D341Med (cell line): ENCODE measurements around the gene POLR1G.
A peak's percentile ranks its signal among the peaks of the same experiment; 100 is the strongest.
"Not testable (repeated sequence)": the region's sequence is repeated elsewhere in the genome, so short reads cannot be mapped to it uniquely, and the experiment has no call there.

Experiments used
- DNase-seq: peaks from one replicate; pipeline ENCODE4 v3.0.0; 2012; ENCODE audit warnings: low spot score

Gene POLR1G

DNA sequence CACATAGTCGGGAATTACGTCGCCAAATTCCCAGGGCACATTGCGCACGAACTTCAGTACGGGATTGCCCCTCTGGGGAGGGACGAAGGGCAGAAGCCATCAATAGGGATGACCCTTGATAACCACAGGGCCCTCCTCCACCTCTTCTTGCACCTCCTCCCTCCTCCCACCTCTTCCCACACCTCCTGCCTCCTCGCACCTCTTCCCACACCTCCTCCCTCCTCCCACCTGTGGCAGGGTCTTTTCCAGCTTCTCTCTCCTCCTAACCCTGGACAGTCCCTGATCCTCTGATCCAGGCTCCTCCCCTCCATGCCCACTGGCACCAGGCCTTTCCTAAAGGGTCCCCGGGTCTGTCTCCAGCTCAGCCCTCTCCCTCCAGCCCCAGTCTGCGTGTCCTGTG, 13.9 kb downstream of the POLR1G start:
- no peak for DNase-seq

DNA sequence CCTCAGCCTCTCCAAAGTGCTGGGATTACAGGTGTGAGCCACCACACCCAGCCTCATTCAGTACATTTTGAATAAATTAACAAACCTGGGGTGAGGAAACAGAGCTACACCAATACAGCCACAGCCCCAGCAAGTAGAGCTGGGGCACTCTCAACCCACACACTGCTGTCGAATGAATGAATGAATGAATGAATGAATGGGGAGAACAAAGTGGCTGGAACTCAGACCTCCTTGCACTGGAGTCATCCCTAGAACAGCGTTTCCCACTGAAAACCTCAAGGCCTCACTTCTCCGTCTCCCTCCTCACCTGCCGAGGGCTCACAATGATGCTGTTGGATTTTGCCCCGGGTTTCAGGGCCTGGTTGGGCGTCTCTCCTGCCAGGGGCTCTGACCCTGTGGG, 14.4 kb downstream of the POLR1G start:
- DNase-seq = no peak

DNA sequence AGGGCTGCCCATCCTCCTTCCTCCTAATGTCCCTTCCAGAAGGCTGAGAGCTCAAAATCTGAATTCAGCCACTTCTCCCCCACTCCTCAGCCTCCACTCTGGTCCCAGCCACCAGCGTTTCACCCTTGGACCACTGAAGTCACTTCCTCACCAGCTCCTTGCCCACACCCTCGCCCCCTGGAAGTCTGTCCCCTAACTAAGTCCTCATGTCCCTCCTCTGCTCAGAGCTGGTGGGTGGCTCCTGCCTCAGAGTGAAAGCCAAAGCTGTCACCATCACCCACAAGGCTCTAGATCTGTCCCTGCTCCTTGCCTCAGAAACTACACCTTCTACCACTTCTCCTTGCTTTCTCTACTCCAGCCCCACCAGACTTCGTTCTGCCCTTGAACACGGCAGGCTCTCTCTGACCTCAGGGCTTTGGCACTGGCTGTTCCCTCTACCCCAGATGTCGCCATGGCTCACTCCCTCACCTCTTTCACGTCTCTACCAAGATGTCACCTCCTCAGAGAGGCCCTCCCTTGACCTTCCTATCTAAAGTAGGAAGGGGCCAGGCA, 15.6 kb downstream of the POLR1G start:
- DNase-seq = no peak

DNA sequence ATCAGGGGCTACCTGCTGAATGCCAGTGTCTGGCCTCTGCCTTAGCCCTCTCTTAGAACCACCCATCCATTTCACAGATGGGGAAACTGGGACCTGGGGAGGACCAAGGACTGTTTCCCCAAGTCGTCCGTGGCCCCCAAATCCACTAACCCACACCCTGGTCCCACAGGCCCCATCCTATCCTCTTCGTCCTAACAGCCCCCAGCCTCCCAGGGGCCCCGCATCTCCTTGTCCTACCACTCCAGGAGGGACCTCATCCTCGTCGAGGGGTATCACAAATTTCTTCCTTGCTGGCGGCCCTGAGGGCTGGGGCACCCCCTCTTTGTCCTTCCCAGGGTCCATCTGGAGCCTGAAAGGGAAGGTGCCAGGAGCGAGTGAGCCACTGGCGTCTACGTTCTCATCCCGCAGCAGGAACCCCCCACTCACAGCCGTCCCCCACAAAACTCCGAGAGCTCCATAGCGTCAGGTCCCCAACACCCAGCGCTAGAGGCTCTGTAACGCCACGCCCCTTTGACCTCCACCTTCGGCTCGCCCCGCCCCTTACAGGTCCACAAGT, 16.7 kb downstream of the POLR1G start:
- no peak for DNase-seq

DNA sequence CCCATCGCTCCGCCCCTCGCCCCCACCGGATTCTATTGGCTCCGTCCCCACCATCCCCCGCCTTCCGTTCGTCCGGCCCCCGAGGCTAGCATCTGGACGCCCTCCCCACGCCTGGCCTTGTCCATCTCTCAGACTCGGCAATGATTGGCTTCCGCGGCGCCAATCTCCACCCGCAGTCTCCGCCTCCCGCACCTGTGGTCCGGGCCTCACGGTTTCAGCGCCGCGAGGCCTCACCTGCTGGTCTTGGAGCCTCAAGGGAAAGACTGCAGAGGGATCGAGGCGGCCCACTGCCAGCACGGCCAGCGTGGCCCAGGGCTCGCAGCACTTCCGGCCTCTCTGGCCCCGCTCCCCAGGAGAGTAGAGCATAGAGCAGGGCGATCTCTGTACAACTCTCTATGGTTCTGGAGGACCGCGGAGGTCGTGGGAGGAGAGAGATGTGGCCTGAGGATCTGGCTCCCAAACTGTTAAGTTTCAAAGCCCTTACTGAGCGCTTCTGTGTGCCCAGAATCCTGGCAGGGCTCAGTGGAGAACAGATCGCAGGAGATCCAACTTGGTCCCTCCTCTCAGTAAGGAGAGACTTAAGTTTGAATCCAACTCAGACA, 17.2 kb downstream of the POLR1G start, which contains the start of gene ERCC1:
Gene ERCC1 (minus strand): TSS at position 329 of the 602 bp plus-strand sequence. CDS start 543 bp downstream, outside the sequence.
- peak; percentile 95 for DNase-seq

DNA sequence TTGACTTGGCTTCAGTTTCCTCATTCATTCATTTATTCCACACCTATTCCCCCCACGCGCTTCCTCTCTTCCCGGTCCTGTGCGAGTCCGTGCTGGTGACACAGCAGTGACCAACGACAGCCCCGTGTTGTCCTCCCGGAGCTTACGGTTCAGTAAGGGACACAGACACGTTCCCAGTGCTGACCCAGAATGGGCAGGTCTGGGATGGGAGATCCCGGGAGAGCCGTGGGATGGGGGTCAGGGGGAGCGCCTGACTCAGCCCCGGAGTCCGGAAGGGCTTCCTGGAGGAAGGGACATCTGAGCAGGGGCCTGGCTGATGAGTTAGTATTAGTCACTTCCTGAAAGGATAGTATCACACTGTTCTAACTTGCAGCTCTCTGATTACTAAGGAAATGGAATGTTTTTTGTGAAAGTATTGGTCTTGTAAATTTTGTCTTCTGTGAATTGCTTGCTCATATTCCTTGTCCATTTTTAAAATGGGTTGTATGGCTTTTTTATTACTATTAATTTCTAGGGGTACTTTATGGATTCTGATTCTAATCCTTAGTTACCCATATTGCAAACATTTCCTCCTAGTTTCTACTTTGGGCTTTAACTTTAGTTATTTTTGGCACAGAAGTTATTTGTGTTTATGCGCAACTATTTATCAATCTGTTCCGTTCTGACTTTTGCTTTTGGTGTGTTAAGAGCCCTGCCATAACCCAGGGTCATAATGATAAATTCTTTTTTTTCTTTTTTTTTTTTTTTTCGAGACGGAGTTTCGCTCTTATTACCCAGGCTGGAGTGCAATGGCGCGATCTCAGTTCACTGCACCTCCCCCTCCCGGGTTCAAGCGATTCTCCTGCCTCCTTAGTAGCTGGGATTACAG, 18.0 kb downstream of the POLR1G start:
- peak; percentile 44 for DNase-seq

DNA sequence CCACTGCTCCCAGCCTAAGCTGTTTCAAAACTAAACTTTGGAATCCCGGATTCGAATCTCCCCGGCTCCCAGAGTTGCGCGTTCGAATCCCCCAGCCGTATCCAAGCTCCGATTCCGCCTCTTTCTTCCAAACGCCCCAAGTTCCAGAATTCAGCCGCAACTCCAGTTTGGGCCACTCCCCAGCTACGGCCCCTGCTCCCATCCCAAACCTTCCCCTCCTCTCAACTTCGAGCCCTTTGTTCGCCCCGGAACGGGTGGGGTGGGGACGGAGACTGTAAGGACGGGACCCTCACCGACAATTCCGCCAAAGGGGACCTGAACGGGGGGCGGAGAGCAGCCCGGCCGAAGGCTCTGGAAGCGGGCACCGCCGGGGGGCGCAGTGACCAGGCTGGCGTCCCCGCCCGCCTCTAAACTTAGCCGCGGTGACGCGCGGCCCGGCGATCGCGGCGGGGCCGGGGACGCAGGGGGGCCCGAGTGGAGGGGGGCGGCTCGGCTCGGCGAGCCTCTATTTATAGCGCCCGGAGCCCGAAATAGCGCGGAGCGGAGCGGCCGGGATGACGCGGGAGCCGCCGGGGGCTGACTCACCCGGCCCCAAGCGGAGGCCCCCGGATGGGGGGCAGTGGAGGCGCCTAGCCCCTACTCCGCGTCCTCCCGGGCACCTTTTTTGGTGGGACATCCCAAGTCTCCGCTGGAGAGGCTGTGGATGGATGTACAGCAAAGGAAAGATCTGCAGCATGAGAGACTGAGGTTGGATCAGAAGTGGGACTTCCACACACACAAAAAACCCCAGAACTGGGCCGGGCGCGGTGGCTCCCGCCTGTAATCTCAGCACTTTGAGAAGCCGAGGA, 22.2 kb downstream of the POLR1G start:
- peak; percentile 61 for DNase-seq

DNA sequence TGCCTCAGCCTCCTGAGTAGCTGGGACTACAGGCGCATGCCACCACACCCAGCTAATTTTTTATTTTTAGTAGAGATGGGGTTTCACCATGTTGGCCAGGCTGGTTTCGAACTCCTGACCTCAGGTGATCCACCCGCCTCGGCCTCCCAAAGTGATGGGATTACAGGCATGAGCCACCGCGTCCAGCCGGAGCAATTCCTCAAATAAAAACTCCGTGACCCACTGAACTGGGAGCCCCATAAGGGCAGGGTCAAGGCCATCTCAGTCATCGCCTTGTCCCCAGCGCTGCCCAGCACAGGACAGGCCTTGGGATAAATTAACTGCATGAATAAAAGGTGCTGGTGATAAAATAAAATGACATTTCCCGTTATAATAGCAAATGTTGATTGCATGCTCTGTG, 23.5 kb downstream of the POLR1G start:
- DNase-seq = not testable (repeated sequence)

DNA sequence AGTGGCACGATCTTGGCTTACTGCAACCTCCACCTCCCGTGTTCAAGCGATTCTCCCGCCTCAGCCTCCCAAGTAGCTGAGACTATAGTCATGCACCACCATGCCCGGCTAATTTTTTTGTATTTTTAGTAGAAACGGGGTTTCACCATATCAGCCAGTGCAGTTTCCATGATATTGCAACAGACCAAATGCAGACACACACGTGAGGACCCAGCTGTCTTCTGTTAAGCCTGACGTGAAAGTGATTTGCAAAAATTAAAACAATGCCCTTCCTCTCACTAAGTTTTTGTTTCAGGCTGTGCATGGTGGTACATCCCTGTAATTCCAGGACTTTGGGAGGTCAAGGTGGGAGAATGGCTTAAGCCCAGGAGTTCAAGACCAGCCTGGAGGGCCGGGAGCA, 24.6 kb downstream of the POLR1G start:
- not testable (repeated sequence) for DNase-seq

DNA sequence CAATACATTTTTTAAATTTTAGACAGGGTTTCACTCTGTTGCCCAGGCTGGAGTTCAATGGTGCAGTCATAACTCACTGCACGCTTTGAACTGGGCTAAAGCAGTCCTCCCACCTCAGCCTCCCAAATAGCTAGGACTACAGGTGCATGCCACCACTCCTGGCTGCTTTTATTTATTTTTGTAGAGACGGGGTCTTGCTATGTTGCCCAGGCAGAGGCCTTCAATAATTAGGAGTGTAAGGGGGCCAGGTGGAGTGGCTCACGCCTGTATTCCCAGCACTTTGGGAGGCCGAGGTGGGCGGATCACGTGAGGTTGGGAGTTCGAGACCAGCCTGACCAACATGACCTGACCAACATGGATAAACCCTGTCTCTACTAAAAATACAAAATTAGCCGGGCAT, 26.1 kb downstream of the POLR1G start:
- not testable (repeated sequence) for DNase-seq

DNA sequence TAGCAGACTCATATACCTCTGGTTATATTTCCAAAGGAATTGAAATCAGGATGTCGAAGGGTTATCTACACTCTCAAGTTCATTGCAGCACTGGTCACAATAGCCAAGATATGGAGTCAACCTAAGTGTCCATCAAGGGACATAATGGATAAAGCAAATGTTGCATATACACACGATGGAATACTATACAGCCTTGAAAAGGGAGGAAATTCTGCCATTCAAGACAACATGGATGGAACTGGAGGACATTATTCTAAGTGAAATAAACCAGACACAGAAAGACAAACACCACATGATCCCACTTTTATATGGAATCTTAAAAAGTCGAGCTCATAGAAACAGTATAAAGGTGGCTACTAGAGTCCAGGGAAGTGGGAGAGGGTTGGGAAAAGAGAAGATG, 30.9 kb downstream of the POLR1G start:
- DNase-seq = no peak

DNA sequence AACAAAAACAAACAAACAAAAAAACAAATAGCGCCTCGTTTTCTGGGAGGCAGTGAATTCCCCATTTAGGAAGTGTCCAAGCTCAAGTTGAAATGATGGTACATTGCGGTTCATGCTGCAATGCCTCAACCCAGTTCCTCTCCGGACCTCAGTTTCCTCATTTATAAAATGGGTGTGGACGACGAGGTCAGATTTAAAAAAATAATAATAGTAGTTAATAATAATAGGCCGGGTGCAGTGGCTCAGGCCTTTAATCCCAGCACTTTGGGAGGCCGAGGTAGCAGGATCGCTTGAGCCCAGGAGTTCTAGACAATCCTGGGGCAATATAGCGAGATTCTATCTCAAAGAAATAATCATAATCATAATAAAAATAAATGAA, 32.7 kb downstream of the POLR1G start:
- DNase-seq = no peak

DNA sequence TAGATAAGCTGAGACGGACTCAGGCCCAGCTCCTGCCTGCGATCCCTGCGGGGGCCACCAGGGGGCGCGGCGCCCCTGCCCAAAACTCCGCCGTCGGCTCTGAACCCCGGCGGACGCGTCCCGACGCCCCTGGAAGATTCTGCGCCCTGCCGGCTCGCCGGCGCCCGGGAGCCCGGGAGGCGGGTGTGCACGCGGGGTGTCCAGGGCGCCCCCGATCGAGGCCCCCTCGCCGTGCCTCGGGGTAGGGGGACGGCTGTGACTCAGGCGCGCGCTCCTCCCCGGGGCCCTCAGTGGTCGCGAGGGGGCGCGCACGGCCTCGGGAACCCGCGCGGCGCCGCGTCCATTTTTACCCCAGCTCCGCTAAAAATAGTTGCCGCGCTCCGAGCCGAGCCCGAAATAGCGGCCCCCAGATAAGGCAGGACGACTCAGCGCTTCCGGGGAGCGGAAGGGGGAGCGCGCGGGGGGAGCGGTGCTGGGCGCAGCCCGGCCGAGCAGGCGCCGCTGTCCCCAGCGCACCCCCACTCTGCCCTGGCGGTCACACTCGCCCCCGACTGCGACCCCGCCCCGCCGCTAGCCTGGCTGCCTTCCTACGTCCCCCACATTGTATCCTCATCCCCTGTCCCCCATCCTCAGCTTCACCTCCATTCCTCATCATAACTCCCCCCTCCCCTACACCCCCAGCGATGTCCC, 33.3 kb downstream of the POLR1G start:
- peak; percentile 89 for DNase-seq

DNA sequence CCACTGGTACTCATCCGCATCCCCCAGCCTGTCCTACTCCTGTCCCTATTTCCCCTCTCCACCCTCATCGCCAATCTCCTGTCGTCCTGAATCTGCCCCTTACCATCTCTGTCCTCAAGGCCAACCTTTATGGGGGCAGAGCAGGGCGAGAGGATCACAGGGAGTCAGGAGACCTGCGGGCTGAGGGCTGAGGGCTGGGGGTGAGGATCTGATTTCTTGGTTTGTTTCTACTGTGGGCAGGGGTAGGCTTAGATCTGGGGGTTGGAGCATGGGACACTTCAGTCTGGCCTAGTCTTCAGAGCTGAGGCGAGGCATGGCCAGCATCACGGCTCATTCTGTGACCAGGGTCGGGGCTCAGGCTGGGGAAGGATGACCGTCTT, 33.8 kb downstream of the POLR1G start:
- DNase-seq = no peak

DNA sequence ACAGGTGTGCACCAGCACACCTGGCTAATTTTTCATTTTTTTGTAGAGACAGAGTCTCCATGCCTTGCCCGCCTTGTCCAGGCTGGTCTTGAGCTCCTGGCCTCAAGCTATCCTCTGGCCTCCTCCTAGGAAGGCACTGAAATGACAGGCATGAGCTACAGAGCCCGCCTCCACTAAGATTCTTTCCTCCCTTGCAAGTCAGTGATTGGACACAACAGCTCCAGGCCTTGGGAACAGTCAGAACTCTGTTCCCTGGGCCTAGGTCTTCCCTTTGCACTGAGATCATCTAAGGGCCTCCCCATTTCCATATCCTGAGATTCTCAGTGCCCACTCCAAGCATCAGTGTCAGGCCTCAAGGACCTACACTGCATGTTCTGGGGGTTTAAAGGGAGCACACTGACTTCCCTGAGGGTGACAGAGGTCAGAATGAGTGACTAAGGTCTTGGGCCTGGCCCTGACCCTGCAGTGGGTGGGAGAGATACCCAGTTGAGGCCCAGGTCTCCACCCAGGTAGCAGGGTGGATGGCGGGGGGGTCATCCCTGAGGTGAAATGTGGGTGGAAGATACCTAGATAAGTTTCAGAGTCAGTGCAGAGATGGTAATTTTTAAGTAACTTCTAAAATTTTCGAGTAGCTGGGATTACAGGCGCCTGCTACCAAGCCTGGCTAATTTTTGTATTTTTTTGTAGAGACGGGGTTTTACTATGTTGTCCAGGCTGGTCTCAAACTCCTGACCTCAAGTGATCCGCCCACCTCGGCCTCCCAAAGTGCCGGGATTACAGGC, 34.6 kb downstream of the POLR1G start:
- DNase-seq = no peak

DNA sequence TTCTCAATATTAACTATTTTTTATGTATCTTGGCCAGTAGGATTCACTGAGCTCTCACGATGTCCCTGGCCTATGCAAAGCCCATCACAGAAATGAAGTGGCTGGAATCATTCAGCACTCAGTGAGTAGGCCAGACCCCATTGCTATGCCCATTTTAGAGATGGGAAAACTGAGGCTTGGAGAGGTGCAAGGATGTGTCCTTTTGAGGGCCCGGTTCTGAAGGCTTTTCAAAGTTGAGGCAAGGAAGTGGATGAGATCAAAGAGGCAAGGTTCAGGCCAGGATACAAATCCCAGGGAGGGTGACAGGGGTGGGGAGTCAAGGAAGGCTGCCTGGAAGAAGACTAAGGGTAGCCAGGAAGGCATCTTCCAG, 35.9 kb downstream of the POLR1G start:
- no peak for DNase-seq

DNA sequence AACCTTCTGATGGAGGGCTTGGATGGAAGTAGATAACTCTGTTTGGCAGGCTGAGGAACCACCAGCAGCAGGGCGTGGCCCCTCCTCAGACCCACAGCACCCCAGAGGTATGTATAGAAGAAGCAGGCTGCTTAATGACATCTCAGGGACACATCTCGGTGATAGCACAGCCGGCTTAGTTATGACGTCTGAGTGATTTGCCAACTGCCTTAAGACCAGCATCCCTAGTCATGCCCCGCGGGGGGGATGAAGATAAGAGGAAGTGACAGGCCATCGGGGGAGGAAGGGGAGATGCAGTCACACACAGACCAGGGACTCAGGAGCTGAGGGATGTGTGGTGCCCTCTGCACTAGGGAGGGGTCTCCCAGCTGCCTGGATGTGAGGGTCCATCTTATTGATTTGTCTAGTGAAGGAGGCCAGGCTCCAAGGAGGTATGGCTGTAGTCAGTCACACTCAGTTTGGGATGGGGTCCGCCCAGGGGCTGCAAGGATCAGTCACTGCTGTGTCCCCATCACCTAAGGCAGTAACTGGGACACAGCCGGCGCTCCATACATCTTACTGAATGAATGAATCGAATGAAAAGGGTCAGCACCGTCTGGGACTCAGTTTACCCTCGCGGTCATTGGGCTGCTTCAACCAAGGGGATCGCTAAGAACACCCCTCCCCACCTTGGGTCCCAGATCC, 36.5 kb downstream of the POLR1G start:
- DNase-seq = no peak

DNA sequence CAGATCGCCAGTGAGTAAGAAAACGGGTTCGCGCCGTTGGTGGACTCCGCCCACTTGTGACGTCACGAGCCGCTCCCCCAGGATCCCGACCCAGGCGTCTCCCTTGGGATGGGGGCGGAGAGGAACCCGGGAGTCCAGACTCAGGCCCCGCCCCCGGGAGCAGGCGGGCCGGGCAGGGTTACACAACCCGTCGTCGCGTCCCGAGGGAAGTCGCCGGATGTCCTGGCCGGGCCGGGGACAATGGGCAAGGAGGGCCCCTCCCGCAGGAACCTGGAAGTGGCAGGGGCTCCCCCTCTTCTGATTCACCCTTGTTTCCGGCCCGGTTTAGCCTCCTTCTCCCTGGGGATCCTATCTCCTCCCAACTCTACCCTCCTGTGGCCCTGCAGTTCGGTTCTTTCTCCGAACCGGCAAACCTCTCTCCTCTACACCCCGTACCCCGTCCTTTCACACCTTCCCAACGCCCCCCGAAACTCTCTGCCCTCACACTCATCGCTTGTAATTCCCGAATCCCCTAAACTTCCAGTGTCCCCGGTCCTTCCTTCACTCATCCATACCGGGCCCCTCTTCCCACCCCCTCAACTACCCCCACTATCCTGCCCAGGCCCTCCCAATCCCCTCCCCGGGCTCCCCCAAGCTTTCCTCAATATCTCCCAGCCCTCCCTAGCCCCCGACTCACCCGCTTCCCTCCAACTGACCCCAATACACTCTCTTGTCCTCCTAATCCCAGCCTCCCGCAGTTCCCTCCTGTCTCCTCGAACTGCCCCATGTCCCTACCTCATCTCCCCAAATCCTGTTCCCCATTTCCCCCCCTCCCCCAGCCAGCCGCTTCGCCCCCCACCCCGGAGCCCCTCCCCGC, 37.2 kb downstream of the POLR1G start:
- peak; percentile 90 for DNase-seq
